ENCODE data around the gene CGB1. TPM values are rescaled to one million over a fixed set of nuclear protein-coding genes. Genes with fewer than 3 reads are reported as not detected.

The CGB1 gene
- total and polyA plus RNA-seq, 9 of the 15 experiments (the other 6 are each of a cell fraction or from before 2014, with no cell fraction given) = not detected

DNA sequence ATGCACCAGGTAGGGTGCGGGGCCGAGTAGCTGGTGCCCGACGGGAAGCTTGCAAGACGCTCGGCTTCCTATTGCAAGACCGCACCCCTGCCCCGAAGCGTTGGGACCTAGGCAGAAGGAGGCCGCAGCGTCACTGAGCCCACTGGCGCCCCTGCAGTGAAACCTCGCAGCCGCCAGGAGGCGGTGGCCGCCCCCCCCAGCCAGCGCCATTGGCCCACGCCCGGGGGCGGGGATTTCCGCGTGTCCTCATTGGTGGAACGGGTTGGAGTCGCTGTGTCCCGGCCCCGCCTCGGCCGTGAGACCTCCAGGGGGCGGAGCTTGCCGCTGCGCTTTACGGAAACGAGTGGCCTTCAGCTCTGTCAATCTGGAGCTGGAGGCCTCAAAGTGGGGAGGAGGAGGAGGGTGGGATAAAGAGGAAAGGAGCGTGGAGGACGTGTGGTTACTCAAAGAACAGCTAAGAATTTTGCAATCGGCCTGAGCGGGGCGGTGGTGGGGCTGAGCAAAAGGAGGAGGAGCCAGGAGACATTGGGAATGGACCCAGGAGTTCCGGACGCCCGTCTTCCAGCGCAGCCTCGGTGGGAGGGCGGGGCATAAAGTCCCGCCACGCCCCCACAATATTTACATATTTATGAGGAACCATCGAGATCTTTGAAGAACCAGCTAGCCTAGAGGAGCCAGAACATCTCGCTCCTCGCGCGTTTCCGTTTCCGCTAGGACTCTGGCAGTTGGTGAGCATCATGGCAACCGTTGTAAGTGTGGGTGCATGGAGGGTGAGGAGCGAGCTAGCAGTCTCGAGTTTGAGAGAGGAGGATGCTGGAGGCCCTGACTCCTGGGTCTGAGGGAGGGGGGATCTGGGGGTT, 43.3 kb downstream of the CGB1 start, which contains the start of the genes GYS1 and RUVBL2 (continued):
- TF ChIP-seq ZFP36 (IDR thresholded peaks at IDR 0.05; ENCODE audit: low read depth, low read length, partially characterized antibody) = no peak
- peak; percentile 93 for TF ChIP-seq SP2 (IDR thresholded peaks at IDR 0.05; ENCODE audit: extremely low read depth, low read depth, low read length, poor library complexity, severe bottlenecking)
- TF ChIP-seq HDAC3 (IDR thresholded peaks at IDR 0.05; ENCODE audit: borderline replicate concordance, partially characterized antibody) = no peak
- peak; percentile 10; the same call in 1 of the 2 replicates for TF ChIP-seq TOE1 (IDR thresholded peaks at IDR 0.05; ENCODE audit: borderline replicate concordance)
- no peak for TF ChIP-seq TOE1 (CRISPR knock-in tag; IDR thresholded peaks at IDR 0.05; ENCODE audit: borderline replicate concordance, low read depth)
- no peak for TF ChIP-seq ZNF174 (CRISPR knock-in tag; IDR thresholded peaks at IDR 0.05)
- TF ChIP-seq, protein P1, sequence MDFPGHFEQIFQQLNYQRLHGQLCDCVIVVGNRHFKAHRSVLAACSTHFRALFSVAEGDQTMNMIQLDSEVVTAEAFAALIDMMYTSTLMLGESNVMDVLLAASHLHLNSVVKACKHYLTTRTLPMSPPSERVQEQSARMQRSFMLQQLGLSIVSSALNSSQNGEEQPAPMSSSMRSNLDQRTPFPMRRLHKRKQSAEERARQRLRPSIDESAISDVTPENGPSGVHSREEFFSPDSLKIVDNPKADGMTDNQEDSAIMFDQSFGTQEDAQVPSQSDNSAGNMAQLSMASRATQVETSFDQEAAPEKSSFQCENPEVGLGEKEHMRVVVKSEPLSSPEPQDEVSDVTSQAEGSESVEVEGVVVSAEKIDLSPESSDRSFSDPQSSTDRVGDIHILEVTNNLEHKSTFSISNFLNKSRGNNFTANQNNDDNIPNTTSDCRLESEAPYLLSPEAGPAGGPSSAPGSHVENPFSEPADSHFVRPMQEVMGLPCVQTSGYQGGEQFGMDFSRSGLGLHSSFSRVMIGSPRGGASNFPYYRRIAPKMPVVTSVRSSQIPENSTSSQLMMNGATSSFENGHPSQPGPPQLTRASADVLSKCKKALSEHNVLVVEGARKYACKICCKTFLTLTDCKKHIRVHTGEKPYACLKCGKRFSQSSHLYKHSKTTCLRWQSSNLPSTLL (IDR thresholded peaks at IDR 0.05) = no peak
- TF ChIP-seq MCM7 (IDR thresholded peaks at IDR 0.05) = no peak
- TF ChIP-seq, protein P2, sequence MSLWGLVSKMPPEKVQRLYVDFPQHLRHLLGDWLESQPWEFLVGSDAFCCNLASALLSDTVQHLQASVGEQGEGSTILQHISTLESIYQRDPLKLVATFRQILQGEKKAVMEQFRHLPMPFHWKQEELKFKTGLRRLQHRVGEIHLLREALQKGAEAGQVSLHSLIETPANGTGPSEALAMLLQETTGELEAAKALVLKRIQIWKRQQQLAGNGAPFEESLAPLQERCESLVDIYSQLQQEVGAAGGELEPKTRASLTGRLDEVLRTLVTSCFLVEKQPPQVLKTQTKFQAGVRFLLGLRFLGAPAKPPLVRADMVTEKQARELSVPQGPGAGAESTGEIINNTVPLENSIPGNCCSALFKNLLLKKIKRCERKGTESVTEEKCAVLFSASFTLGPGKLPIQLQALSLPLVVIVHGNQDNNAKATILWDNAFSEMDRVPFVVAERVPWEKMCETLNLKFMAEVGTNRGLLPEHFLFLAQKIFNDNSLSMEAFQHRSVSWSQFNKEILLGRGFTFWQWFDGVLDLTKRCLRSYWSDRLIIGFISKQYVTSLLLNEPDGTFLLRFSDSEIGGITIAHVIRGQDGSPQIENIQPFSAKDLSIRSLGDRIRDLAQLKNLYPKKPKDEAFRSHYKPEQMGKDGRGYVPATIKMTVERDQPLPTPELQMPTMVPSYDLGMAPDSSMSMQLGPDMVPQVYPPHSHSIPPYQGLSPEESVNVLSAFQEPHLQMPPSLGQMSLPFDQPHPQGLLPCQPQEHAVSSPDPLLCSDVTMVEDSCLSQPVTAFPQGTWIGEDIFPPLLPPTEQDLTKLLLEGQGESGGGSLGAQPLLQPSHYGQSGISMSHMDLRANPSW (CRISPR knock-in tag; IDR thresholded peaks at IDR 0.05) = no peak
- TF ChIP-seq BDP1 (IDR thresholded peaks at IDR 0.05; ENCODE audit: insufficient read depth, insufficient read length) = no peak
- TF ChIP-seq CBX3 (IDR thresholded peaks at IDR 0.05; ENCODE audit: borderline replicate concordance in 1 of 2, low read length in 2 of 2) = no peak
- TF ChIP-seq, protein P3, sequence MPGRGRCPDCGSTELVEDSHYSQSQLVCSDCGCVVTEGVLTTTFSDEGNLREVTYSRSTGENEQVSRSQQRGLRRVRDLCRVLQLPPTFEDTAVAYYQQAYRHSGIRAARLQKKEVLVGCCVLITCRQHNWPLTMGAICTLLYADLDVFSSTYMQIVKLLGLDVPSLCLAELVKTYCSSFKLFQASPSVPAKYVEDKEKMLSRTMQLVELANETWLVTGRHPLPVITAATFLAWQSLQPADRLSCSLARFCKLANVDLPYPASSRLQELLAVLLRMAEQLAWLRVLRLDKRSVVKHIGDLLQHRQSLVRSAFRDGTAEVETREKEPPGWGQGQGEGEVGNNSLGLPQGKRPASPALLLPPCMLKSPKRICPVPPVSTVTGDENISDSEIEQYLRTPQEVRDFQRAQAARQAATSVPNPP (IDR thresholded peaks at IDR 0.05; ENCODE audit: borderline replicate concordance, insufficient read depth, insufficient read length) = no peak
- TF ChIP-seq ZNF584 (CRISPR knock-in tag; IDR thresholded peaks at IDR 0.05; ENCODE audit: low read depth) = no peak
- TF ChIP-seq, protein P4, sequence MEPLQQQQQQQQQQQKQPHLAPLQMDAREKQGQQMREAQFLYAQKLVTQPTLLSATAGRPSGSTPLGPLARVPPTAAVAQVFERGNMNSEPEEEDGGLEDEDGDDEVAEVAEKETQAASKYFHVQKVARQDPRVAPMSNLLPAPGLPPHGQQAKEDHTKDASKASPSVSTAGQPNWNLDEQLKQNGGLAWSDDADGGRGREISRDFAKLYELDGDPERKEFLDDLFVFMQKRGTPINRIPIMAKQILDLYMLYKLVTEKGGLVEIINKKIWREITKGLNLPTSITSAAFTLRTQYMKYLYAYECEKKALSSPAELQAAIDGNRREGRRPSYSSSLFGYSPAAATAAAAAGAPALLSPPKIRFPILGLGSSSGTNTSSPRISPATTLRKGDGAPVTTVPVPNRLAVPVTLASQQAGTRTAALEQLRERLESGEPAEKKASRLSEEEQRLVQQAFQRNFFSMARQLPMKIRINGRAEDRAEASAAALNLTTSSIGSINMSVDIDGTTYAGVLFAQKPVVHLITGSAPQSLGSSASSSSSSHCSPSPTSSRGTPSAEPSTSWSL (CRISPR knock-in tag; IDR thresholded peaks at IDR 0.05; ENCODE audit: borderline replicate concordance) = no peak
- no peak for TF ChIP-seq ILK (tag; IDR thresholded peaks at IDR 0.05; ENCODE audit: borderline replicate concordance, low read depth)
- TF ChIP-seq NR4A1 (CRISPR knock-in tag; IDR thresholded peaks at IDR 0.05) = no peak
- TF ChIP-seq NR4A1 (tag; IDR thresholded peaks at IDR 0.05) = no peak
- TF ChIP-seq NFE2 (IDR thresholded peaks at IDR 0.05; ENCODE audit: low read depth) = no peak

All from K562 (cell line).